Pancreas (tissue), 10 donors: Measurements from ENCODE around the gene NEFH. TPM values are rescaled to one million over a fixed set of nuclear protein-coding genes. Genes with fewer than 3 reads are reported as not detected.

Experiments used
- ATAC-seq, 4 donors: fragments of 200-7000 bp; cut with Tn5 transposase; one replicate each; pipeline versions ENCODE4 v1.8.0 to v1.9.1; 2020; ENCODE audit warnings: mild to moderate bottlenecking in 4 of 4, moderate library complexity in 4 of 4
- DNase-seq, 6 donors: peaks; one replicate each; pipeline ENCODE4 v3.0.0-alpha.2; 2020
- FAIRE-seq: peaks from 2 replicates; lab custom pipeline; 2012; peaks lifted over from hg19 to GRCh38; lab: Jason Lieb, UNC
- H3K27ac ChIP-seq, 4 donors: fragments of 200-600 bp; sonication (generic); 1 replicate in 3 of 4; 2 replicates in 1 of 4; pipeline versions ENCODE4 v1.5.0 to v1.8.0; 2020
- H3K27me3 ChIP-seq, 4 donors: fragments of 200-600 bp; one replicate each; pipeline ENCODE4 v1.8.0; 2021
- H3K36me3 ChIP-seq, 3 donors: fragments of 200-600 bp; sonication (generic) in 1 of 3; one replicate each; pipeline versions ENCODE4 v1.5.0 to v1.8.0; 2020 to 2021
- H3K4me1 ChIP-seq, 3 donors: fragments of 200-600 bp; one replicate each; pipeline ENCODE4 v1.8.0; 2021
- H3K4me3 ChIP-seq, 4 donors: fragments of 200-600 bp; sonication (generic) in 2 of 4; one replicate each; pipeline versions ENCODE4 v1.5.0 to v1.8.0; 2020 to 2021
- H3K9me3 ChIP-seq, 4 donors: fragments of 200-600 bp; one replicate each; pipeline ENCODE4 v1.8.0; 2021
- WGBS, 2 donors: extraction: QIAGEN DNeasy Blood & Tissue Kit; methylation state at CpG; one replicate each; pipeline ENCODE4 v1.1.7; 2013; 5-methylcytosine and 5-hydroxymethylcytosine counted together
- intact Hi-C, 3 donors: fragments of 100-400 bp; cut with DNase I; formaldehyde crosslinking; loops; one replicate each; pipeline versions ENCODE4 v1.11.1 to v1.14.2; 2022
- polyA plus RNA-seq, 2 donors: library from polyadenylated mRNA; stranded (reverse); fragments of 200-250 nt; gene quantifications; one replicate each; pipeline ENCODE4 v1.2.3, GENCODE V29; 2013
- total RNA-seq, 6 donors: library from RNA; stranded (reverse); fragmentation: NEBNext Ultra II Directional in 4 of 6; extraction: Animal tissue kit (Norgen Biotek cat#: 25700) in 4 of 6; gene quantifications; one replicate each; pipeline versions ENCODE4 v1.2.1 to v1.2.4, GENCODE V29; 2021 to 2023
- TF ChIP-seq, protein P1 (sequence below), 4 donors: fragments of 200-600 bp; sonication (generic) in 3 of 4; IDR thresholded peaks; one replicate each; pipeline versions ENCODE4 v1.5.0 to v1.8.0; 2021; ENCODE audit warnings: antibody characterized with exemption in 4 of 4
- donor health status: healthy with polysubstance abuse.
- donor health status: DM: no; HTN: no; CAD: no; lungs with moderate emphysema.
- donor health status: DM: no; HTN: no; CAD: no.
- donor health status: control.
- donor health status: control.
- donor health status: Bipolar disorder and iron deficiency.
- donor health status: DM: yes; HTN: yes; CAD: no.
- donor health status: DM: no; HTN: no; CAD: no.
- donor health status: DM: no; HTN: no; CAD: no.
- donor health status: DM: yes; HTN: yes; CAD: no.

NEFH gene
- total and polyA plus RNA-seq, 8 donors: 0.05 to 0.99 (median 0.19) TPM

DNA sequence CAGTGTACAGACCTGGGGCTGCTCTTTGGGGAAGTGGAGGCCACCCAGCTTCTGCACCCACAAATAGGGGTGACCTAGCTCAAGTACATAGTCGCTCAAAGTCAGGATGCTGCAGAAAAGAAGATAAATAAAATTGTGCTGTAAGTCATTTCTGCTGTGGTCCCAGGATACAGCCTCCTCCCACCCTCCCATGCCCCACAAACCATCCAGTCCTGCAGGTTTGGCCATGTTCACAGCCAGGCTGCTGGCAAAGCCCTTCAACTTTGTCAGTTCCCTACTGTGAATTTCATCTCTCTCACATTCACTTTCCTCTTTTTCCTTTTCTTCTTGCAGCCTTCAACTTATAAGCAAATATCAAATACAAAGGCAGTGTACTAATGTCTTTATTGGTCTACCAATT is 40.0 kb downstream of the NEFH start:
- Histone ChIP-seq H3K36me3 (peaks cover 0 to 63% (median 14%) of the 10 kb centered on the region in 3 donors), H3K9me3 (no peaks in the 10 kb centered on the region), H3K4me1 (no peaks in the 10 kb centered on the region), H3K27me3 (no peaks in the 10 kb centered on the region), H3K27ac (no peak overlapping the region), H3K4me3 (no peak overlapping the region)
- TF ChIP-seq, protein P1, sequence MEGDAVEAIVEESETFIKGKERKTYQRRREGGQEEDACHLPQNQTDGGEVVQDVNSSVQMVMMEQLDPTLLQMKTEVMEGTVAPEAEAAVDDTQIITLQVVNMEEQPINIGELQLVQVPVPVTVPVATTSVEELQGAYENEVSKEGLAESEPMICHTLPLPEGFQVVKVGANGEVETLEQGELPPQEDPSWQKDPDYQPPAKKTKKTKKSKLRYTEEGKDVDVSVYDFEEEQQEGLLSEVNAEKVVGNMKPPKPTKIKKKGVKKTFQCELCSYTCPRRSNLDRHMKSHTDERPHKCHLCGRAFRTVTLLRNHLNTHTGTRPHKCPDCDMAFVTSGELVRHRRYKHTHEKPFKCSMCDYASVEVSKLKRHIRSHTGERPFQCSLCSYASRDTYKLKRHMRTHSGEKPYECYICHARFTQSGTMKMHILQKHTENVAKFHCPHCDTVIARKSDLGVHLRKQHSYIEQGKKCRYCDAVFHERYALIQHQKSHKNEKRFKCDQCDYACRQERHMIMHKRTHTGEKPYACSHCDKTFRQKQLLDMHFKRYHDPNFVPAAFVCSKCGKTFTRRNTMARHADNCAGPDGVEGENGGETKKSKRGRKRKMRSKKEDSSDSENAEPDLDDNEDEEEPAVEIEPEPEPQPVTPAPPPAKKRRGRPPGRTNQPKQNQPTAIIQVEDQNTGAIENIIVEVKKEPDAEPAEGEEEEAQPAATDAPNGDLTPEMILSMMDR (IDR thresholded peaks at IDR 0.05): no peak
- WGBS, 2 donors: 96 to 100% methylated on average over 1 of the region's 1 CpG
- DNase-seq (no peak), ATAC-seq (no peak), FAIRE-seq (no peak)
- intact Hi-C loops: loop anchor here in 1 of 3 donors (10.0 kb wide), 1 partner anchor 125 kb away; no protein-coding TSS in a partner anchor

DNA sequence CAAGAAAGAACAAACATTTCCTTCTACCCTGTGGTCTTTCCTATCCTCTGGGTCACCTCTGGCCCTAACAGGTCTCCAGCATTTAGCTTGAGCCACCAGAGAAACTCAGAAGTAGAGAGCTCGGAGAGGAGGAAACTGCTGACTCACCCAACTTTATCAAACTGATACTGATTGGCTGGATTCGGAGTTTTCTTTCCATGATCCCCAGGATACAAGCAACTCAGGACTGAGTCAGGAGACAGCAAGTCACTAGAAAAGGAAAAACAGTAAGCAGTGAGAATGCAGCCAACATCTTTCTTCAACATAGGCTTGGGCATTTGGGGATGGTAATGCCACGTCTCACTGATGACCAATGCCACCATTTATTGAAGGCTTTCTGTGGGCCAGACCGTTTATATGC is 40.8 kb downstream of the NEFH start:
- intact Hi-C loops: loop anchor here in 1 of 3 donors (10.0 kb wide), 1 partner anchor 126 kb away; no protein-coding TSS in a partner anchor
- H3K36me3 ChIP-seq: peaks cover 0 to 67% (median 14%) of the 10 kb centered on the region in 3 donors
- H3K27me3 ChIP-seq: no peaks in the 10 kb centered on the region
- no peak for FAIRE-seq
- H3K4me3 ChIP-seq: no peak overlapping the region
- TF ChIP-seq, protein P1 (IDR thresholded peaks at IDR 0.05): no peak
- H3K4me1 ChIP-seq: no peaks in the 10 kb centered on the region
- ATAC-seq: no peak
- H3K27ac ChIP-seq: no peak overlapping the region
- DNase-seq: no peak
- H3K9me3 ChIP-seq: no peaks in the 10 kb centered on the region
- WGBS, 2 donors: 73 to 77% methylated on average over 4 of the region's 4 CpGs

DNA sequence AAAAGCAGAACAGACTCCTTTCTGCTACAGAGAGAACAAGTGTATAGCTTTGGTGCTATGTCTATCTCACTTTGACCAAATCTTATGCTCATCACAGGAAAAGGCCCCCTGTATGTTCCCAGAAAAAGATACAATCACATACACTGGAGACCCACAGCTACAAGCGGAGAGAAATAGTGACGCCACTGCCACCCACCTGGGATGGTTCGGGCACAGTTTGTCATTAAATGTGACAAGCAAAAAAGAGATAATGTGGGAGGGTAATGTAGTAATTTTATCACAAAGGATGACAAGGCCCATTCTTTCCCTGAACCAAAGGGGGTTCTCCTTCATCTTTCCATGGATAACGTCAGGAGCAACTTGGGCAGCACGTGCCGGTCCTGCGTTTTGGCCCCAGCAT is 41.5 kb downstream of the NEFH start:
- FAIRE-seq: no peak
- H3K36me3 ChIP-seq: peaks cover 0 to 70% (median 14%) of the 10 kb centered on the region in 3 donors

DNA sequence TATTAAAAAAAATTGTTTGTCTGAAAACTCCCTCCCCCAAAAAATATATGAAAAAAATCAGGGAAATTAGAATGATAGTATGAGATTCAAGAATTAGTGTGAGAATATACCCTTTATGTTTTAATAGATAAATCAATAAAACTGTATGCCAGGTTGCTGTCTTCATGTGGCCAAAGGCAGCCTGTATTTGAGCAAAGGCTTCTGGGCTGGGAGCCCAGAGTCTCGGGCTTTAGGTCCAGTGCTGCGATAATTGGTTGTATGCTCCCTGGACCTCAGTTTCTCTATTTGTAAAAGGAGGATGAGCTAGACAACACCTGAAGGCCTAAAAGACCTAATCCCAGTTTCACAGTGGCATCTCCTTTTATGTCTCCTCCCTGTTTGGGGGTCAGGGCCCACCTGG is 43.7 kb downstream of the NEFH start:
- intact Hi-C loops: loop anchor here in 1 of 3 donors (10.0 kb wide), 1 partner anchor 129 kb away; no protein-coding TSS in a partner anchor
- FAIRE-seq: no peak
- Histone ChIP-seq H3K9me3 (no peaks in the 10 kb centered on the region), H3K27ac (no peak overlapping the region), H3K36me3 (peaks cover 0 to 73% (median 8%) of the 10 kb centered on the region in 3 donors), H3K4me3 (no peak overlapping the region), H3K4me1 (no peaks in the 10 kb centered on the region), H3K27me3 (no peaks in the 10 kb centered on the region)
- 79 to 91% methylated on average over 2 of the region's 2 CpGs for WGBS, 2 donors
- TF ChIP-seq, protein P1 (IDR thresholded peaks at IDR 0.05): no peak
- no peak for ATAC-seq
- DNase-seq: no peak

More for the DNA sequence above, 41.5 kb downstream of the NEFH start:
- DNase-seq: no peak
- Histone ChIP-seq H3K4me3 (no peak overlapping the region), H3K27ac (no peak overlapping the region), H3K9me3 (no peaks in the 10 kb centered on the region), H3K27me3 (no peaks in the 10 kb centered on the region), H3K4me1 (no peaks in the 10 kb centered on the region)
- intact Hi-C loops: loop anchor here in 1 of 3 donors (10.0 kb wide), 1 partner anchor 127 kb away; no protein-coding TSS in a partner anchor
- no peak for ATAC-seq
- 95 to 97% methylated on average over 7 of the region's 7 CpGs for WGBS, 2 donors
- TF ChIP-seq, protein P1 (IDR thresholded peaks at IDR 0.05): no peak
